GM20000 (cell line): ENCODE data around the gene RABL3.
"Not testable (repeated sequence)": the region's sequence is repeated elsewhere in the genome, so short reads cannot be mapped to it uniquely, and the experiment has no call there.

Experiments
- DNase-seq: peaks from one replicate; pipeline ENCODE4 v3.0.0; 2012; ENCODE audit warnings: low spot score
- CTCF ChIP-seq: IDR thresholded peaks from 2 replicates; pipeline ENCODE4 v1.5.1; 2012; ENCODE audit warnings: mild to moderate bottlenecking, control low read depth; ENCODE audit errors: extremely low read depth, missing control alignments

RABL3 gene

GRCh38 chr3:120641696-120642246 is 100.5 kb downstream of the RABL3 start:
- no peak for DNase-seq
- TF ChIP-seq CTCF: no peak

GRCh38 chr3:120640231-120640630 is 102.1 kb downstream of the RABL3 start:
- DNase-seq: no peak
- no peak for TF ChIP-seq CTCF

- DNase-seq: not testable (repeated sequence)
These were observed 103.5 kb downstream of the RABL3 start for GRCh38 chr3:120638820-120639219.

DNA sequence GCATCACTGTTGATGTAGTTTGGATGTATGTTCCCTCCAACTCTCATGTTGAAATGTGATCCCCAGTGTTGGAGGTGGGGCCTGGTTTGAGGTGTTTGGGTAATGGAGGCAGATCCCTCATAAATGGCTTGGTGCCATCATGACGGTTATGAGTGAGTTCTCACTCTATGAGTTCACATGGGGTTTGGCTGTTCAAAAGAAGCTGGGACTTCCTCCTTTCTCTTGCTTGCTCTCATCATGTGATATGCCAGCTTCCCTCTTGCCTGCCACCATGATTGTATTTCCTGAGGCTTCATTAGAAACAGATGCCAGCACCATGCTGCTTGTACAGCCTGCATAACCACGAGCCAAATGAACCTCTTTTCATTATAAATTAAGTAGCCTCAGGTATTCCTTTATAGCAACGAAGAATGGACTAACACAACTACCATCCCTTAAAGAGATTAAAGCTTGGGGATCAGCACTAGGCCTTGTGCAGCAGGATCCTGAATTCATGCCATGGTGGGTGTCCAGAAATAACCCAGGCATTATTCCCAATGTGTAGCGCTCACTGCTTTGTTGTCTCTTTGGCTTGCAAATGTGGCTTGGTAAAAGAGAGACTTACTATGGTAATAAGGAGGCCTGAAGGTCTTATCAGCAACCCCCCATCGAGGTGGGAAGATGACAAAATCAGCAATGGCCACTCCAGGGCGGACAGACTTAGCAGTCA is 104.3 kb downstream of the RABL3 start:
- DNase-seq: no peak
- no peak for TF ChIP-seq CTCF

GRCh38 chr3:120636795-120637401 is 105.4 kb downstream of the RABL3 start:
- DNase-seq: no peak

More at GRCh38 chr3:120636795-120637401, 105.4 kb downstream of the RABL3 start:
- TF ChIP-seq CTCF: no peak
